ENCODE data around the gene MAP3K7CL.

DNA sequence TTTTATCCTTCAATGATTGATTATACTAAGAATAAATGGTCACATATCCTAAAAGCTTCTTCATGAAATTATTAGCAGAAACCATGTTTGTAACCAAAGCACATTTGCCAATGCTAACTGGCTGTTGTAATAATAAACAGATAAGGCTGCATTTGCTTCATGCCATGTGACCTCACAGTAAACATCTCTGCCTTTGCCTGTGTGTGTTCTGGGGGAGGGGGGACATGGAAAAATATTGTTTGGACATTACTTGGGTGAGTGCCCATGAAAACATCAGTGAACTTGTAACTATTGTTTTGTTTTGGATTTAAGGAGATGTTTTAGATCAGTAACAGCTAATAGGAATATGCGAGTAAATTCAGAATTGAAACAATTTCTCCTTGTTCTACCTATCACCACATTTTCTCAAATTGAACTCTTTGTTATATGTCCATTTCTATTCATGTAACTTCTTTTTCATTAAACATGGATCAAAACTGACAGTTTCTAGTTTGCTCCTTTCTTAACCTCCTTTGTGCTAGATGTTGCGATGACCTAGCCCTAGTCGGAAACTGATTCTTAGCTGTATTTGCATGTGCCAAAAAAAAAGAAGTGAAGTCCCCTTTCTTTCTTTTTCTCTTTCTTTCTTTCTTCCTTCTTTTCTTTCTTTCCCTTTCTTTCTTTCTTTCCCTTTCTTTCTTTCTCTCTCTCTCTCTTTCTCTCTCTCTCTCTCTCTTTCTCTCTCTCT, 45.1 kb downstream of the MAP3K7CL start:
- TF ChIP-seq ZNF274 (IDR thresholded peaks at IDR 0.05; ENCODE audit: low read depth, low read length) = no peak
- no peak for TF ChIP-seq YY1 (IDR thresholded peaks at IDR 0.05; ENCODE audit: insufficient read depth, insufficient read length)
- no peak for TF ChIP-seq SUZ12 (IDR thresholded peaks at IDR 0.05; ENCODE audit: extremely low read depth, insufficient read depth, insufficient read length)

Measured in NT2/D1 (cell line).